HL-60/S4 treated with phorbol 12-myristate 13-acetate at 8.2 ng/mL for 4 days and 3 days (cell line): ENCODE results near the gene GRID1.
"Not testable (repeated sequence)": the region's sequence is repeated elsewhere in the genome, so short reads cannot be mapped to it uniquely, and the experiment has no call there.

Source experiments
- in situ Hi-C: fragments of 300-500 bp; cut with MboI; formaldehyde crosslinking; loops from 2 replicates; pipeline ENCODE4 v1.15.0; 2022; ENCODE audit warnings: low sequenced_read_pairs

GRID1 gene

GRCh38 chr10:86392723-86393094 lies 26.1 kb upstream of the GRID1 start:
- in situ Hi-C loops = loop anchor here (10.0 kb wide), 1 partner anchor 192 kb away; no protein-coding TSS in a partner anchor

- in situ Hi-C loops = loop anchor here (10.0 kb wide), 1 partner anchor 193 kb away; no protein-coding TSS in a partner anchor
Observed at GRCh38 chr10:86391986-86392722, 25.6 kb upstream of the GRID1 start.

- in situ Hi-C loops = loop anchor here (10.0 kb wide), 1 partner anchor 193 kb away; no protein-coding TSS in a partner anchor
Observed at GRCh38 chr10:86391236-86391840, 24.7 kb upstream of the GRID1 start.

GRCh38 chr10:86390337-86391120 lies 23.9 kb upstream of the GRID1 start:
- in situ Hi-C loops = loop anchor here (10.0 kb wide), 1 partner anchor 194 kb away; no protein-coding TSS in a partner anchor

GRCh38 chr10:86389441-86390193 lies 23.0 kb upstream of the GRID1 start:
- in situ Hi-C loops = loop anchor here (10.0 kb wide), 1 partner anchor 195 kb away; no protein-coding TSS in a partner anchor

- in situ Hi-C loops = not testable (repeated sequence)
Observed at GRCh38 chr10:86389109-86389440, 22.5 kb upstream of the GRID1 start.

GRCh38 chr10:86388119-86388704 lies 21.6 kb upstream of the GRID1 start:
- in situ Hi-C loops = no loop called here

- in situ Hi-C loops = no loop called here
Observed at GRCh38 chr10:86387178-86387794, 20.7 kb upstream of the GRID1 start.

GRCh38 chr10:86385806-86386205 lies 19.2 kb upstream of the GRID1 start:
- in situ Hi-C loops = no loop called here

- in situ Hi-C loops = loop anchor here (10.0 kb wide), 1 partner anchor 273 kb away; no protein-coding TSS in a partner anchor
Observed at GRCh38 chr10:86377797-86378146, 11.2 kb upstream of the GRID1 start.

GRCh38 chr10:86376852-86377796 lies 10.5 kb upstream of the GRID1 start:
- in situ Hi-C loops = loop anchor here (10.0 kb wide), 1 partner anchor 272 kb away; no protein-coding TSS in a partner anchor

GRCh38 chr10:86376403-86376802 lies 9.8 kb upstream of the GRID1 start:
- in situ Hi-C loops = loop anchor here (10.0 kb wide), 1 partner anchor 272 kb away; no protein-coding TSS in a partner anchor

- in situ Hi-C loops = loop anchor here (10.0 kb wide), 1 partner anchor 270 kb away; no protein-coding TSS in a partner anchor
Observed at GRCh38 chr10:86375204-86375603, 8.6 kb upstream of the GRID1 start.

GRCh38 chr10:86374664-86375063 lies 8.1 kb upstream of the GRID1 start:
- in situ Hi-C loops = loop anchor here (10.0 to 25.0 kb wide), 2 partner anchors 187 to 270 kb away; no protein-coding TSS in a partner anchor

- in situ Hi-C loops = loop anchor here (10.0 to 25.0 kb wide), 2 partner anchors 187 to 269 kb away; no protein-coding TSS in a partner anchor
Observed at GRCh38 chr10:86373828-86374227, 7.2 kb upstream of the GRID1 start.

- in situ Hi-C loops = loop anchor here (10.0 to 25.0 kb wide), 2 partner anchors 186 to 268 kb away; no protein-coding TSS in a partner anchor
Observed at GRCh38 chr10:86373251-86373650, 6.7 kb upstream of the GRID1 start.

GRCh38 chr10:86372784-86373239 lies 6.2 kb upstream of the GRID1 start:
- in situ Hi-C loops = loop anchor here (10.0 to 25.0 kb wide), 2 partner anchors 186 to 268 kb away; no protein-coding TSS in a partner anchor

- in situ Hi-C loops = loop anchor here (10.0 to 25.0 kb wide), 2 partner anchors 185 to 267 kb away; no protein-coding TSS in a partner anchor
Observed at GRCh38 chr10:86372119-86372783, 5.7 kb upstream of the GRID1 start.
